ENCODE measurements around the gene CCDC141. TPM values are rescaled to one million over a fixed set of nuclear protein-coding genes. Genes with fewer than 3 reads are reported as not detected.
"Not testable (repeated sequence)": the region's sequence is repeated elsewhere in the genome, so short reads cannot be mapped to it uniquely, and the experiment has no call there.

Gene CCDC141
- total and polyA plus RNA-seq, 11 donors: 10.6 to 258 (median 137) TPM

GRCh38 chr2:179068991-179069643, 19.2 kb upstream of the CCDC141 start:
- H3K4me3 ChIP-seq: no peak overlapping the region
- DNase-seq (no peak), ATAC-seq (peak; percentile 62 to 88 (median 74))
- H3K27ac ChIP-seq: peak overlapping the region in 4 of 12 donors; percentile 27 to 56 (median 46)
- H3K4me1 ChIP-seq: peaks cover 0 to 18% (median 2%) of the 10 kb centered on the region in 12 donors
- no peaks in the 10 kb centered on the region for H3K36me3 ChIP-seq
- intact Hi-C loops (cut with DNase I): no loop called here
- H3K9me3 ChIP-seq: peaks cover 0 to 7% (median 0%) of the 10 kb centered on the region in 12 donors
- H3K27me3 ChIP-seq: no peaks in the 10 kb centered on the region
- 54 to 64% (median 57%) methylated on average over 2 of the region's 2 CpGs for WGBS, 4 donors
- TF ChIP-seq CTCF (IDR thresholded peaks at IDR 0.05) (no peak), POLR2A (IDR thresholded peaks at IDR 0.05) (no peak)

- DNase-seq (no peak), ATAC-seq (peak in 1 of 4 donors; percentile 15)
- no peaks in the 10 kb centered on the region for H3K36me3 ChIP-seq
- H3K9me3 ChIP-seq: no peaks in the 10 kb centered on the region
- H3K27ac ChIP-seq: peak overlapping the region in 4 of 12 donors; percentile 31 to 65 (median 54)
- H3K27me3 ChIP-seq: no peaks in the 10 kb centered on the region
- 80 to 97% (median 87%) methylated on average over 2 of the region's 2 CpGs for WGBS, 4 donors
- H3K4me1 ChIP-seq: peaks cover 0 to 19% (median 8%) of the 10 kb centered on the region in 12 donors
- intact Hi-C loops (cut with DNase I): no loop called here
- no peak overlapping the region for H3K4me3 ChIP-seq
- no peak for TF ChIP-seq POLR2A (IDR thresholded peaks at IDR 0.05)
- TF ChIP-seq CTCF (IDR thresholded peaks at IDR 0.05): no peak
Measured at GRCh38 chr2:179059026-179059700, 9.2 kb upstream of the CCDC141 start.

GRCh38 chr2:179057737-179058136, 7.8 kb upstream of the CCDC141 start:
- no peaks in the 10 kb centered on the region for H3K36me3 ChIP-seq
- no peak overlapping the region for H3K4me3 ChIP-seq
- WGBS, 4 donors: 88 to 95% (median 90%) methylated on average over 5 of the region's 5 CpGs
- no peak for TF ChIP-seq POLR2A (IDR thresholded peaks at IDR 0.05)
- TF ChIP-seq CTCF (IDR thresholded peaks at IDR 0.05): no peak
- peaks cover 0 to 19% (median 8%) of the 10 kb centered on the region in 12 donors for H3K4me1 ChIP-seq
- DNase-seq (no peak), ATAC-seq (peak in 1 of 4 donors; percentile 11)
- no peaks in the 10 kb centered on the region for H3K27me3 ChIP-seq
- H3K9me3 ChIP-seq: no peaks in the 10 kb centered on the region
- peak overlapping the region in 3 of 12 donors; percentile 31 to 65 (median 47) for H3K27ac ChIP-seq
- intact Hi-C loops (cut with DNase I): no loop called here

- H3K9me3 ChIP-seq; ATAC-seq; DNase-seq; H3K4me3 ChIP-seq; H3K27me3 ChIP-seq; H3K36me3 ChIP-seq; intact Hi-C loops (cut with DNase I); H3K27ac ChIP-seq: not testable (repeated sequence)
- peaks cover 0 to 34% (median 12%) of the 10 kb centered on the region in 12 donors for H3K4me1 ChIP-seq
- WGBS, 4 donors: 82 to 95% (median 90%) methylated on average over 3 of the region's 3 CpGs
Measured at GRCh38 chr2:179053568-179053967, 3.6 kb upstream of the CCDC141 start.
